Measurements from ENCODE around the gene SLAMF1.
A peak's percentile ranks its signal among the peaks of the same experiment; 100 is the strongest.
"Not testable (repeated sequence)": the region's sequence is repeated elsewhere in the genome, so short reads cannot be mapped to it uniquely, and the experiment has no call there.

Gene SLAMF1

GRCh38 chr1:160652924-160653619, 6.2 kb upstream of the SLAMF1 start:
- H3K36me3 ChIP-seq (replicated peaks; ENCODE audit: low read depth, low read length): no peaks in the 10 kb centered on the region
- no peak for TF ChIP-seq EZH2phosphoT487 (IDR thresholded peaks at IDR 0.05; ENCODE audit: low read depth)
- H3K9ac ChIP-seq (ENCODE audit: low read length): peak overlapping the region; percentile 31; the same call in 1 of the 2 replicates
- H3K9me3 ChIP-seq (ENCODE audit: insufficient read depth, low read length): no peaks in the 10 kb centered on the region
- no peak overlapping the region for H3K4me3 ChIP-seq (ENCODE audit: low read length)
- no peaks in the 10 kb centered on the region for H3K79me2 ChIP-seq (ENCODE audit: low read length)
- H2AFZ ChIP-seq (ENCODE audit: low read depth, low read length): peak overlapping the region; percentile 40; the same call in 1 of the 2 replicates
- peak overlapping the region; percentile 30 for H3K27ac ChIP-seq (ENCODE audit: low read length)
- peaks cover 68% of the 10 kb centered on the region for H3K4me1 ChIP-seq (ENCODE audit: low read length)
- H3K4me2 ChIP-seq (ENCODE audit: low read length): peak overlapping the region; percentile 46
- no peaks in the 10 kb centered on the region for H4K20me1 ChIP-seq (ENCODE audit: insufficient read depth, low read length)
- no peaks in the 10 kb centered on the region for H3K27me3 ChIP-seq (ENCODE audit: low read depth, low read length)

DNA sequence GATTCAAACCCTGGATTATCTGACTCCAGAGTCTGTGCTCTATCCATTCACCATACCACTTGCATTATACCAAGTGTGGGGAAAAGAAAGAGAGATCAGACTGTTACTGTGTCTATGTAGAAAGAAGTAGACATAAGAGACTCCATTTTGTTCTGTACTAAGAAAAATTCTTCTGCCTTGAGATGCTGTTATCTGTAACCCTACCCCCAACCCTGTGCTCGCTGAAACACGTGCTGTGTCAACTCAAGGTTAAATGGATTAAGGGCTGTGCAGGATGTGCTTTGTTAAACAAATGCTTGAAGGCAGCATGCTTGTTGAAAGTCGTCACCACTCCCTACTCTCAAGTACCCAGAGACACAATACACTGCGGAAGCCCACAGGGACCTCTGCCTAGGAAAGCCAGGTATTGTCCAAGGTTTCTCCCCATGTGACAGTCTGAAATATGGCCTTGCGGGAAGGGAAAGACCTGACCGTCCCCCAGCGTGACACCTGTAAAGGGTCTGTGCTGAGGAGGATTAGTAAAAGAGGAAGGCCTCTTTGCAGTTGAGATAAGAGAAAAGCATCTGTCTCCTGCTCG, 5.3 kb upstream of the SLAMF1 start:
- H4K20me1 ChIP-seq (ENCODE audit: insufficient read depth, low read length); H3K79me2 ChIP-seq (ENCODE audit: low read length); H3K4me3 ChIP-seq (ENCODE audit: low read length); H3K27me3 ChIP-seq (ENCODE audit: low read depth, low read length); H3K36me3 ChIP-seq (replicated peaks; ENCODE audit: low read depth, low read length); H3K9me3 ChIP-seq (ENCODE audit: insufficient read depth, low read length); H3K9ac ChIP-seq (ENCODE audit: low read length): not testable (repeated sequence)
- H3K4me1 ChIP-seq (ENCODE audit: low read length): peaks cover 65% of the 10 kb centered on the region
- H3K27ac ChIP-seq (ENCODE audit: low read length): 0 out of 2 replicates have a peak overlapping the region, but pooled peaks have one; percentile 30
- H2AFZ ChIP-seq (ENCODE audit: low read depth, low read length): peak overlapping the region; percentile 57; the same call in 1 of the 2 replicates
- peak overlapping the region; percentile 46 for H3K4me2 ChIP-seq (ENCODE audit: low read length)

DNA sequence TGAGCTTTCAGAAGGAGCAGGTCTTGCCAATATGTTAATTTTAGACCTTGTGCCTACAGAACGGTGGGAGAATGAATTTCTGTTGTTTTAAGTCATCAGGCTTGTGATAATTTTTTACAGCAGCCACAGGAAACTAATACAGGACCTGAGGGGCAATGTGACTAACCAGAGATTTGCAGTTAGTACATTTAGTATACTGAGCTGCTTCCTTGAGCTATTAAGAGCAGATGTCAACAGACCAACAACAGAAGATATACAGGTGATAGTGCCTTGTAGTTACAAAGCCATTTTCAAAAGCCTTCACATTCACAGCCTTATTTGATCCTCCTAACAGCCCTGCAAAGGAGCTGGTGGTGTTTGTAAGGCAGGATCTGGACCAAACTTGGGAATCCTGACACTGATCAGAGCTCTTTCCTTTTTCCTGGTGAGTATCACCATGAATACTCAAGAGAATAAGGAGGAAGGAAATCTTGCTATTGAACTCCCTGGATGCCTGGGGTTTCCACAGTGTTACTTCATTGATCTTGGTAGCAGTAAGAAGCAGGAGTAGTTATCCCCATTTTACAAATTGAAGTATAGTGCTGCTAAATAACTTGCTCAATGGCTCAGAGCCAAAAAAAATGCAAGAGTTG, 4.7 kb upstream of the SLAMF1 start:
- Histone ChIP-seq H4K20me1 (ENCODE audit: insufficient read depth, low read length) (no peaks in the 10 kb centered on the region), H3K27me3 (ENCODE audit: low read depth, low read length) (no peaks in the 10 kb centered on the region), H3K36me3 (replicated peaks; ENCODE audit: low read depth, low read length) (no peaks in the 10 kb centered on the region), H3K4me3 (ENCODE audit: low read length) (no peak overlapping the region), H3K4me1 (ENCODE audit: low read length) (peaks cover 65% of the 10 kb centered on the region), H3K4me2 (ENCODE audit: low read length) (no peak overlapping the region), H2AFZ (ENCODE audit: low read depth, low read length) (peak overlapping the region; percentile 57; the same call in 1 of the 2 replicates), H3K27ac (ENCODE audit: low read length) (0 out of 2 replicates have a peak overlapping the region, but pooled peaks have one; percentile 4), H3K9me3 (ENCODE audit: insufficient read depth, low read length) (no peaks in the 10 kb centered on the region), H3K79me2 (ENCODE audit: low read length) (no peaks in the 10 kb centered on the region), H3K9ac (ENCODE audit: low read length) (no peak overlapping the region)
- TF ChIP-seq EZH2phosphoT487 (IDR thresholded peaks at IDR 0.05; ENCODE audit: low read depth): no peak
- TF ChIP-seq, protein P1, sequence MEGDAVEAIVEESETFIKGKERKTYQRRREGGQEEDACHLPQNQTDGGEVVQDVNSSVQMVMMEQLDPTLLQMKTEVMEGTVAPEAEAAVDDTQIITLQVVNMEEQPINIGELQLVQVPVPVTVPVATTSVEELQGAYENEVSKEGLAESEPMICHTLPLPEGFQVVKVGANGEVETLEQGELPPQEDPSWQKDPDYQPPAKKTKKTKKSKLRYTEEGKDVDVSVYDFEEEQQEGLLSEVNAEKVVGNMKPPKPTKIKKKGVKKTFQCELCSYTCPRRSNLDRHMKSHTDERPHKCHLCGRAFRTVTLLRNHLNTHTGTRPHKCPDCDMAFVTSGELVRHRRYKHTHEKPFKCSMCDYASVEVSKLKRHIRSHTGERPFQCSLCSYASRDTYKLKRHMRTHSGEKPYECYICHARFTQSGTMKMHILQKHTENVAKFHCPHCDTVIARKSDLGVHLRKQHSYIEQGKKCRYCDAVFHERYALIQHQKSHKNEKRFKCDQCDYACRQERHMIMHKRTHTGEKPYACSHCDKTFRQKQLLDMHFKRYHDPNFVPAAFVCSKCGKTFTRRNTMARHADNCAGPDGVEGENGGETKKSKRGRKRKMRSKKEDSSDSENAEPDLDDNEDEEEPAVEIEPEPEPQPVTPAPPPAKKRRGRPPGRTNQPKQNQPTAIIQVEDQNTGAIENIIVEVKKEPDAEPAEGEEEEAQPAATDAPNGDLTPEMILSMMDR (IDR thresholded peaks at IDR 0.05; ENCODE audit: low read depth, low read length): no peak

DNA sequence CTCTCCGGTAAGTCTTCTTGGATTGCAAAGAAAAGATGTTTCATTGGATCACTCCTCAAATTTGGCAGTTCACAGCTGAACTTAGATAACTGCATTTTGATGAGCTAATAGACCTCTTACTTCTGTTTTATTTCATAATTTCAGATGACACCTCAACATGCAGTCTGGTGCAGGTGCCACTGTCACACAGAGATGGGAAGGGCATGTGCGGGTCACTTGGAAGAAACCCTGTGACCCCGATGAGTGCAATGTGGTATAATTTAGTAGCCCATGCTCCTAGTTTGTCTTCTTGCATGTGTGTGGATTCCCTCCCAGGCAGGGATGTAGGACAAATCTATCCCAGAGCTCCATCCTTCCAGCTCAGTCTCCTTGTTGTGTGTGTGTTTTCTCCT, 481 bp upstream of the SLAMF1 start:
- Histone ChIP-seq H3K9me3 (ENCODE audit: insufficient read depth, low read length) (no peaks in the 10 kb centered on the region), H3K4me3 (ENCODE audit: low read length) (peak overlapping the region; percentile 45), H3K4me2 (ENCODE audit: low read length) (peak overlapping the region; percentile 65), H3K36me3 (replicated peaks; ENCODE audit: low read depth, low read length) (no peaks in the 10 kb centered on the region), H3K4me1 (ENCODE audit: low read length) (peaks cover 29% of the 10 kb centered on the region), H2AFZ (ENCODE audit: low read depth, low read length) (peak overlapping the region; percentile 94), H3K79me2 (ENCODE audit: low read length) (no peaks in the 10 kb centered on the region), H4K20me1 (ENCODE audit: insufficient read depth, low read length) (no peaks in the 10 kb centered on the region), H3K27me3 (ENCODE audit: low read depth, low read length) (no peaks in the 10 kb centered on the region), H3K27ac (ENCODE audit: low read length) (no peak overlapping the region), H3K9ac (ENCODE audit: low read length) (peak overlapping the region; percentile 18; the same call in 1 of the 2 replicates)
- TF ChIP-seq EZH2phosphoT487 (IDR thresholded peaks at IDR 0.05; ENCODE audit: low read depth): no peak
- TF ChIP-seq, protein P1 (IDR thresholded peaks at IDR 0.05; ENCODE audit: low read depth, low read length): no peak

GRCh38 chr1:160646180-160646579, 664 bp downstream of the SLAMF1 start:
- TF ChIP-seq, protein P1 (IDR thresholded peaks at IDR 0.05; ENCODE audit: low read depth, low read length): no peak
- TF ChIP-seq EZH2phosphoT487 (IDR thresholded peaks at IDR 0.05; ENCODE audit: low read depth): no peak
- Histone ChIP-seq H3K9ac (ENCODE audit: low read length) (no peak overlapping the region), H3K4me2 (ENCODE audit: low read length) (peak overlapping the region; percentile 65; the same call in 1 of the 2 replicates)

More at GRCh38 chr1:160646180-160646579, 664 bp downstream of the SLAMF1 start:
- H3K9me3 ChIP-seq (ENCODE audit: insufficient read depth, low read length): no peaks in the 10 kb centered on the region
- no peaks in the 10 kb centered on the region for H3K79me2 ChIP-seq (ENCODE audit: low read length)
- no peak overlapping the region for H3K27ac ChIP-seq (ENCODE audit: low read length)
- no peaks in the 10 kb centered on the region for H3K36me3 ChIP-seq (replicated peaks; ENCODE audit: low read depth, low read length)
- H4K20me1 ChIP-seq (ENCODE audit: insufficient read depth, low read length): no peaks in the 10 kb centered on the region
- H3K4me1 ChIP-seq (ENCODE audit: low read length): peaks cover 24% of the 10 kb centered on the region
- H3K4me3 ChIP-seq (ENCODE audit: low read length): no peak overlapping the region
- H2AFZ ChIP-seq (ENCODE audit: low read depth, low read length): no peak overlapping the region
- no peaks in the 10 kb centered on the region for H3K27me3 ChIP-seq (ENCODE audit: low read depth, low read length)
